Hepatocyte (in vitro differentiated cells): Measurements from ENCODE around the gene SMG7. TPM values are rescaled to one million over a fixed set of nuclear protein-coding genes. Genes with fewer than 3 reads are reported as not detected.

ENCODE experiments used
- DNase-seq: peaks from one replicate; pipeline ENCODE4 v3.0.0-alpha.2; 2016; ENCODE audit warnings: low spot score
- H2AFZ ChIP-seq: fragments of 200-600 bp; sonication (generic); 2 replicates; pipeline ENCODE4 v1.6.0; 2016; ENCODE audit warnings: antibody characterized with exemption, mild to moderate bottlenecking
- H3K27ac ChIP-seq: fragments of 200-600 bp; sonication (generic); 2 replicates; pipeline ENCODE4 v1.5.1; 2016; ENCODE audit warnings: mild to moderate bottlenecking
- H3K27me3 ChIP-seq: fragments of 200-600 bp; sonication (generic); 2 replicates; pipeline ENCODE4 v1.6.1; 2016
- H3K36me3 ChIP-seq: fragments of 200-600 bp; sonication (generic); replicated peaks from 2 replicates; pipeline ENCODE4 v1.5.1; 2016; ENCODE audit warnings: low read depth; ENCODE audit not compliant: insufficient read depth
- H3K4me1 ChIP-seq: fragments of 200-600 bp; sonication (generic); 2 replicates; pipeline ENCODE4 v1.5.1; 2016; ENCODE audit warnings: mild to moderate bottlenecking, moderate library complexity; ENCODE audit not compliant: insufficient read depth
- H3K4me2 ChIP-seq: fragments of 200-600 bp; sonication (generic); 2 replicates; pipeline ENCODE4 v1.6.0; 2016
- H3K4me3 ChIP-seq: fragments of 200-600 bp; sonication (generic); 2 replicates; pipeline ENCODE4 v1.5.1; 2016; ENCODE audit warnings: mild to moderate bottlenecking
- H3K79me2 ChIP-seq: fragments of 200-600 bp; sonication (generic); 2 replicates; pipeline ENCODE4 v1.6.0; 2017; ENCODE audit warnings: mild to moderate bottlenecking
- H3K9me2 ChIP-seq: fragments of 200-600 bp; sonication (generic); replicated peaks from 2 replicates; pipeline ENCODE4 v1.6.0; 2017; ENCODE audit warnings: mild to moderate bottlenecking; ENCODE audit not compliant: insufficient read depth
- H3K9me3 ChIP-seq: fragments of 200-600 bp; sonication (generic); 2 replicates; pipeline ENCODE4 v1.5.1; 2016; ENCODE audit warnings: low read depth, mild to moderate bottlenecking
- H4K20me1 ChIP-seq: fragments of 200-600 bp; sonication (generic); 2 replicates; pipeline ENCODE4 v1.6.0; 2016; ENCODE audit warnings: mild to moderate bottlenecking; ENCODE audit not compliant: insufficient read depth, poor library complexity, severe bottlenecking
- EZH2 ChIP-seq: fragments of 200-600 bp; sonication (generic); IDR thresholded peaks from 2 replicates; pipeline ENCODE4 v1.6.1; 2016; ENCODE audit warnings: antibody characterized with exemption, mild to moderate bottlenecking, borderline replicate concordance
- EZH2phosphoT487 ChIP-seq: fragments of 200-600 bp; sonication (generic); IDR thresholded peaks from one replicate; pipeline ENCODE4 v1.6.1; 2018; ENCODE audit warnings: antibody characterized with exemption, mild to moderate bottlenecking, low read depth, moderate library complexity; ENCODE audit not compliant: unreplicated experiment, severe bottlenecking
- WGBS: methylation state at CpG from one replicate; pipeline ENCODE4 v1.1.6; 2016; ENCODE audit warnings: low lambda C conversion rate; ENCODE audit errors: missing lambda C conversion rate; 5-methylcytosine and 5-hydroxymethylcytosine counted together
- polyA plus RNA-seq: library from polyadenylated mRNA; unstranded; fragments of >200 nt; fragmentation: Nextera tagmentation; extraction: Ambion mirVana; gene quantifications from 2 replicates; pipeline ENCODE4 v1.2.1, GENCODE V29; 2016
- total RNA-seq: library from RNA; depleted of rRNA; stranded (reverse); fragments of >200 nt; gene quantifications from 2 replicates; pipeline ENCODE4 v1.2.3, GENCODE V29; 2014
- TF ChIP-seq, protein P1 (sequence below): fragments of 200-600 bp; sonication (generic); IDR thresholded peaks from 2 replicates; pipeline ENCODE4 v1.5.1; 2016; ENCODE audit warnings: antibody characterized with exemption, mild to moderate bottlenecking; ENCODE audit not compliant: poor library complexity

The SMG7 gene
- total and polyA plus RNA-seq, 2 experiments from 2014 or later: 28.1 to 39.5 TPM

DNA sequence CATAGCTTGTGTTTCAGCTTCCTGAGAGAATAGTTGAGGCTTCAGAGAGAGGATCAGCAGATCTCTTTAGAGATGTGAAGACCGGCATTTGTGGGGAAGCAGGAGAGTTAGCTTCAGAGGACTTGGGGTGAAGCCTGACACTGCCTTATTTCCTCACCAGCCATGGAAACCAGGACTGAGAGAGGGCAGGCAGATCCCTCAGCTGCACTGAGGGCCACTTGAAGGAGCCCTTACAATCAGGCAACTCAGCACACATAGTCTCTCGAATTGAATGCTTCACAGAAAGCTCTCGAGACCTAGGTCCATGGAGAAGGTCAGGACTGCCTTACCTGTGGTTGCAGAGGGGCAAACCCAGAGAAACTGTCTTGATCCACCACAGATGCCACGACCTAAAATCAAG is 98.2 kb downstream of the SMG7 start:
- TF ChIP-seq, protein P1, sequence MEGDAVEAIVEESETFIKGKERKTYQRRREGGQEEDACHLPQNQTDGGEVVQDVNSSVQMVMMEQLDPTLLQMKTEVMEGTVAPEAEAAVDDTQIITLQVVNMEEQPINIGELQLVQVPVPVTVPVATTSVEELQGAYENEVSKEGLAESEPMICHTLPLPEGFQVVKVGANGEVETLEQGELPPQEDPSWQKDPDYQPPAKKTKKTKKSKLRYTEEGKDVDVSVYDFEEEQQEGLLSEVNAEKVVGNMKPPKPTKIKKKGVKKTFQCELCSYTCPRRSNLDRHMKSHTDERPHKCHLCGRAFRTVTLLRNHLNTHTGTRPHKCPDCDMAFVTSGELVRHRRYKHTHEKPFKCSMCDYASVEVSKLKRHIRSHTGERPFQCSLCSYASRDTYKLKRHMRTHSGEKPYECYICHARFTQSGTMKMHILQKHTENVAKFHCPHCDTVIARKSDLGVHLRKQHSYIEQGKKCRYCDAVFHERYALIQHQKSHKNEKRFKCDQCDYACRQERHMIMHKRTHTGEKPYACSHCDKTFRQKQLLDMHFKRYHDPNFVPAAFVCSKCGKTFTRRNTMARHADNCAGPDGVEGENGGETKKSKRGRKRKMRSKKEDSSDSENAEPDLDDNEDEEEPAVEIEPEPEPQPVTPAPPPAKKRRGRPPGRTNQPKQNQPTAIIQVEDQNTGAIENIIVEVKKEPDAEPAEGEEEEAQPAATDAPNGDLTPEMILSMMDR: no peak
- TF ChIP-seq EZH2 (no peak), EZH2phosphoT487 (no peak)
- H3K9me2 ChIP-seq: no peaks in the 10 kb centered on the region
- H3K36me3 ChIP-seq: no peaks in the 10 kb centered on the region
- no peaks in the 10 kb centered on the region for H3K4me1 ChIP-seq
- H3K4me2 ChIP-seq: no peak overlapping the region
- no peak overlapping the region for H3K4me3 ChIP-seq
- H3K9me3 ChIP-seq: no peaks in the 10 kb centered on the region
- no peak overlapping the region for H2AFZ ChIP-seq
- H3K27ac ChIP-seq: no peak overlapping the region
- no peaks in the 10 kb centered on the region for H3K79me2 ChIP-seq
- no peaks in the 10 kb centered on the region for H4K20me1 ChIP-seq
- no peaks in the 10 kb centered on the region for H3K27me3 ChIP-seq
- DNase-seq: no peak
- WGBS: 90% methylated on average over 4 of the region's 4 CpGs

DNA sequence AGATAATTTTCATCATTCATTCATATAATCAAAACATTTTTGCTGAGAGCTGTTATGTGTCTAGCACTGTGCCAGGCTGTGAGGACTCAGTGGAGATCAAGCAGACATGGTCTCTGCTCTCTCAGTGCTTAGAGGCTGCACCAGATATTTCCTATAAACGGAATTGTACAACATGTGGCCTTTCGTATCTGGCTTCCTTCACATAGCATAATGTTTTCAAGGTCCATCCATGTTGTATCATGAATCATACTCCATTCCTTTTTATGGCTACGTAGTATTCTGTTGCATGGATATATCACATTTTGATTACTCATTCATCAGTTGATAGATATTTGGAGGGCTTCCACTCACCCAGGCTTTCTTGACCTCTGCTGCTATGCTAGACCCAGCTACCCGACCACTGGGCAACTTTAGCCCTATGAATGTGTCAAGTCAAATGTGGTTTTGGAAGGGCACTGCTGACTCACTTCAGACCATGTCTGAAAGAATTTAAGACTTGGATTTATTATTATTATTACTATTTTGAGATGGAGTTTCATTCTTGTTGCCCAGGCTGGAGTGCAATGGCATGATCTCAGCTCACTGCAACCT is 99.5 kb downstream of the SMG7 start:
- Histone ChIP-seq H3K79me2 (no peaks in the 10 kb centered on the region), H3K9me2 (no peaks in the 10 kb centered on the region), H3K27me3 (no peaks in the 10 kb centered on the region), H3K9me3 (no peaks in the 10 kb centered on the region), H2AFZ (no peak overlapping the region), H3K4me1 (no peaks in the 10 kb centered on the region), H3K4me3 (no peak overlapping the region), H3K4me2 (no peak overlapping the region), H4K20me1 (no peaks in the 10 kb centered on the region), H3K27ac (no peak overlapping the region), H3K36me3 (no peaks in the 10 kb centered on the region)
- DNase-seq: no peak
- TF ChIP-seq EZH2phosphoT487: no peak
- no peak for TF ChIP-seq EZH2
- TF ChIP-seq, protein P1: no peak
- 93% methylated on average over 4 of the region's 4 CpGs for WGBS

DNA sequence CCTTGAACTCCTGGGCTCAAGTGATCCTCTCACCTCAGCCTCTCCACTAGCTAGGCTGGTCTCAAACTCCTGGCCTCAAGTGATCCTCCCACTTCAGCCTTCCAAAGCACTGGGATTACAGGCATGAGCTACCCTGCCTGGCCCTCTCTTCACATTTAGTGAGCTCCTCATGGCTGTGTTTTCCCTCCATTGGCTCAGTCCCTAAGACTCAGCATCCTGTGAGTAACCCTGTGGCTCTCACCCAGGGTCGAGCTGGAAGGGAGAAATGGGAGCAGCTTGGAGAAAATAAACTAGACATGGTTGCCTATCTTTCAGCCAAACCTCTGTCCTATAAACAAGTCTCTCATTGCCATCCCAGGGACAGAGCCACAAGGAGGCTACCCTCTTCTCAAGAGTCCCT is 100.4 kb downstream of the SMG7 start:
- TF ChIP-seq, protein P1: no peak
- TF ChIP-seq EZH2 (no peak), EZH2phosphoT487 (no peak)
- H3K4me2 ChIP-seq: no peak overlapping the region
- H3K9me2 ChIP-seq: no peaks in the 10 kb centered on the region
- no peak overlapping the region for H3K4me3 ChIP-seq
- WGBS: 85% methylated on average over 1 of the region's 1 CpG
- no peak for DNase-seq
- no peaks in the 10 kb centered on the region for H3K27me3 ChIP-seq
- H3K36me3 ChIP-seq: no peaks in the 10 kb centered on the region
- no peaks in the 10 kb centered on the region for H3K79me2 ChIP-seq
- no peak overlapping the region for H2AFZ ChIP-seq
- H4K20me1 ChIP-seq: no peaks in the 10 kb centered on the region
- H3K4me1 ChIP-seq: no peaks in the 10 kb centered on the region
- no peaks in the 10 kb centered on the region for H3K9me3 ChIP-seq
- H3K27ac ChIP-seq: no peak overlapping the region
